ENCODE data around the gene SHISAL1. TPM values are rescaled to one million over a fixed set of nuclear protein-coding genes. Genes with fewer than 3 reads are reported as not detected.

SHISAL1 gene
- total and polyA plus RNA-seq, 2 donors (not counting 1 experiment from before 2014, with no cell fraction given), result not detected

GRCh38 chr22:44200451-44200850 is 112.3 kb downstream of the SHISAL1 start:
- no peaks in the 10 kb centered on the region for H3K27me3 Mint-ChIP-seq
- H3K36me3 ChIP-seq (replicated peaks in 1 of 2; ENCODE audit: control extremely low read depth in 1 of 2, control insufficient read depth in 1 of 2, extremely low read depth in 1 of 2, insufficient read depth in 2 of 2, low read length in 1 of 2), result peaks cover 0 to 76% of the 10 kb centered on the region in 2 experiments
- 95% methylated on average over 6 of the region's 6 CpGs for WGBS (ENCODE audit: insufficient coverage)
- DNase-seq, result no peak
- H3K27ac Mint-ChIP-seq, result no peak overlapping the region
- H3K9me3 ChIP-seq (ENCODE audit: control extremely low read depth in 1 of 3, control insufficient read depth in 2 of 3, insufficient read depth in 1 of 3, low read length in 2 of 3), result no peaks in the 10 kb centered on the region
- H3K9me3 Mint-ChIP-seq (ENCODE audit: insufficient read depth), result no peaks in the 10 kb centered on the region
- H3K4me3 ChIP-seq (ENCODE audit: control extremely low read depth in 1 of 5, extremely low read depth in 1 of 5, insufficient read depth in 1 of 5, low read depth in 2 of 5, low read length in 4 of 5), result no peak overlapping the region
- ChIA-PET CTCF (no interaction called here), POLR2A (no interaction called here)
- peaks cover 71% of the 10 kb centered on the region for H4K20me1 ChIP-seq (ENCODE audit: control insufficient read depth, insufficient read depth, low read length, poor library complexity, severe bottlenecking)
- H3K4me3 Mint-ChIP-seq, result no peak overlapping the region
- ATAC-seq (ENCODE audit: low read depth), result no peak
- no peak for TF ChIP-seq CTCF (IDR thresholded peaks at IDR 0.05)
- TF ChIP-seq EZH2 (IDR thresholded peaks at IDR 0.05; ENCODE audit: borderline replicate concordance, insufficient read depth, low read depth, low read length, poor library complexity, severe bottlenecking), result no peak
- no peak overlapping the region for H2AFZ ChIP-seq (ENCODE audit: insufficient read depth, low read depth, low read length, poor library complexity, severe bottlenecking)
- peaks cover 9% of the 10 kb centered on the region for H3K79me2 ChIP-seq (ENCODE audit: control insufficient read depth, insufficient read depth, low read length)
- H3K4me1 ChIP-seq (ENCODE audit: control insufficient read depth in 2 of 2, insufficient read depth in 2 of 2, low read length in 2 of 2), result peaks cover 15% of the 10 kb centered on the region in 2 donors
- no peaks in the 10 kb centered on the region for H3K27me3 ChIP-seq (replicated peaks in 1 of 4; ENCODE audit: control extremely low read depth in 1 of 4, control insufficient read depth in 3 of 4, insufficient read depth in 4 of 4, low read length in 3 of 4)
- no peak overlapping the region for H3K9ac ChIP-seq (ENCODE audit: low read length)
- no peak overlapping the region for H3K4me2 ChIP-seq (replicated peaks; ENCODE audit: low read depth, low read length, poor library complexity, severe bottlenecking)
- H3K27ac ChIP-seq (ENCODE audit: low read length in 2 of 2), result no peak overlapping the region
- H3K4me1 Mint-ChIP-seq, result peaks cover 19% of the 10 kb centered on the region
- intact Hi-C loops (cut with micrococcal nuclease), result no loop called here

- DNase-seq (no peak), ATAC-seq (ENCODE audit: low read depth) (no peak)
- no peak overlapping the region for H3K27ac Mint-ChIP-seq
- no peak overlapping the region for H2AFZ ChIP-seq (ENCODE audit: insufficient read depth, low read depth, low read length, poor library complexity, severe bottlenecking)
- peaks cover 9 to 14% of the 10 kb centered on the region in 2 donors for H3K4me1 ChIP-seq (ENCODE audit: control insufficient read depth in 2 of 2, insufficient read depth in 2 of 2, low read length in 2 of 2)
- peaks cover 18% of the 10 kb centered on the region for H3K4me1 Mint-ChIP-seq
- no peaks in the 10 kb centered on the region for H3K27me3 Mint-ChIP-seq
- no peak overlapping the region for H3K4me2 ChIP-seq (replicated peaks; ENCODE audit: low read depth, low read length, poor library complexity, severe bottlenecking)
- peaks cover 9% of the 10 kb centered on the region for H3K79me2 ChIP-seq (ENCODE audit: control insufficient read depth, insufficient read depth, low read length)
- H3K4me3 ChIP-seq (ENCODE audit: control extremely low read depth in 1 of 5, extremely low read depth in 1 of 5, insufficient read depth in 1 of 5, low read depth in 2 of 5, low read length in 4 of 5), result no peak overlapping the region
- H3K27ac ChIP-seq (ENCODE audit: low read length in 2 of 2), result no peak overlapping the region
- H3K9ac ChIP-seq (ENCODE audit: low read length), result no peak overlapping the region
- H4K20me1 ChIP-seq (ENCODE audit: control insufficient read depth, insufficient read depth, low read length, poor library complexity, severe bottlenecking), result peaks cover 71% of the 10 kb centered on the region
- ChIA-PET POLR2A (no interaction called here), CTCF (no interaction called here)
- no peaks in the 10 kb centered on the region for H3K9me3 ChIP-seq (ENCODE audit: control extremely low read depth in 1 of 3, control insufficient read depth in 2 of 3, insufficient read depth in 1 of 3, low read length in 2 of 3)
- WGBS (ENCODE audit: insufficient coverage), result 98% methylated on average over 5 of the region's 5 CpGs
- TF ChIP-seq EZH2 (IDR thresholded peaks at IDR 0.05; ENCODE audit: borderline replicate concordance, insufficient read depth, low read depth, low read length, poor library complexity, severe bottlenecking), result no peak
- TF ChIP-seq CTCF (IDR thresholded peaks at IDR 0.05), result no peak
- peaks cover 0 to 73% of the 10 kb centered on the region in 2 experiments for H3K36me3 ChIP-seq (replicated peaks in 1 of 2; ENCODE audit: control extremely low read depth in 1 of 2, control insufficient read depth in 1 of 2, extremely low read depth in 1 of 2, insufficient read depth in 2 of 2, low read length in 1 of 2)
- intact Hi-C loops (cut with micrococcal nuclease), result no loop called here
- H3K4me3 Mint-ChIP-seq, result no peak overlapping the region
- H3K27me3 ChIP-seq (replicated peaks in 1 of 4; ENCODE audit: control extremely low read depth in 1 of 4, control insufficient read depth in 3 of 4, insufficient read depth in 4 of 4, low read length in 3 of 4), result no peaks in the 10 kb centered on the region
- H3K9me3 Mint-ChIP-seq (ENCODE audit: insufficient read depth), result no peaks in the 10 kb centered on the region
Measured at GRCh38 chr22:44199866-44200265, 112.9 kb downstream of the SHISAL1 start.
